ENCODE measurements around the gene CSK. TPM values are rescaled to one million over a fixed set of nuclear protein-coding genes. Genes with fewer than 3 reads are reported as not detected.
A peak's percentile ranks its signal among the peaks of the same experiment; 100 is the strongest.

CSK gene
- total RNA-seq, 2 experiments from 2014 or later, result 315 to 348 TPM

DNA sequence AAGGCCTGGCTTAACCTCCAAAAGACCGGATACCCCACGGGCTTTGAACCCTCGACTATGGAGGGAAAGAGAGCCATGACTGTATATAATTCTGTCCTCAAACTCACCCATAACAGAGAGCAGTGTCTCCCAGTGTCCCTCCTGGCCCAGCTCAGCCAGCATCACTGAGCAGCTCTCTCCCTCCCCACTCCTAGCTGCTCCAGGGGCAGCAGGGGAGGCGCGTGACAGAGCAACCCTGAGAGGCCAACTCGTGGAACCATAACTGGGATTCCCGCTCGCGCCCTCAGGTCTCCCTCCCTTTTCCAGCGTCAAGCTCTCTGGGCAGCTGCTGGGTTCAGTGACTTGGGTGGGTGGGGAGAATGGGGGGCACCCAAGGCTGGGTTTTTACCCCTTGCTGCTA lies 44.0 kb downstream of the CSK start:
- Mint-ChIP-seq H3K27me3 (peaks cover 24% of the 10 kb centered on the region), H3K27ac (no peak overlapping the region), H3K9me3 (no peaks in the 10 kb centered on the region), H3K36me3 (ENCODE audit: low read depth) (no peaks in the 10 kb centered on the region), H3K4me3 (no peak overlapping the region), H3K4me1 (peaks cover 10% of the 10 kb centered on the region)
- DNase-seq, result no peak
- POLR2A ChIA-PET, result no interaction called here
- CTCF ChIA-PET, result interaction anchor here (0.6 to 1.7 kb wide), 7 partner anchors 11 to 76 kb away, joined by 3 to 5 read pairs (median 4); partner anchors contain the start of gene CSK

DNA sequence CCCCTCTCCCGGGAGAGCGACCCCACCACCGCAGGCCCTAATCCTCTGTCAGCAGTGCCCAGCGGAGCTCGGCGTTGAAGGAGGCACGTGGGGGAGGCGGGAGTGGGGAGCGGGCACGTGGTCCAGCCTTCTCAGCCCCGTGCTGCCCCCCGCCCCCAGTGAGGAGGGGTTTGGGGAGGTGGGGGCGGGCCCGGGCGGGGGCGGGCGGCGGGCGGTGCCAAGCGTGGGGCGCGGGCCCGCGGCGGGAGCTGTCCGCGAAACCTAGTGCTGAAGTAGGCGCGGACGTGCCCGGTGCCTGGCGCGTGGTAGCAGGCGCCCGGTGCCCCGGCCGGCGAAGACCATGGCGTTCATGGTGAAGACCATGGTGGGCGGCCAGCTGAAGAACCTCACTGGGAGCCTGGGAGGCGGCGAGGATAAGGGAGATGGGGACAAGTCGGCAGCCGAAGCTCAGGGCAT lies 44.5 kb downstream of the CSK start, which contains the start of gene CPLX3:
Gene CPLX3 (plus strand): TSS at position 264 of the 456 bp plus-strand sequence. CDS start 77 bp downstream, at position 341.
- Mint-ChIP-seq H3K27ac (no peak within 1 kb of the TSS), H3K4me3 (no peak within 1 kb of the TSS), H3K4me1 (peaks cover 10% of the 10 kb centered on the region), H3K27me3 (peaks cover 24% of the 10 kb centered on the region), H3K9me3 (no peaks in the 10 kb centered on the region), H3K36me3 (ENCODE audit: low read depth) (no peaks in the 10 kb centered on the region)
- ChIA-PET POLR2A (no interaction called here), CTCF (interaction anchor here (0.8 to 1.7 kb wide), 4 partner anchors 32 to 75 kb away, joined by 3 to 5 read pairs (median 4); partner anchors contain the start of gene CSK)
- peak; percentile 64 for DNase-seq

DNA sequence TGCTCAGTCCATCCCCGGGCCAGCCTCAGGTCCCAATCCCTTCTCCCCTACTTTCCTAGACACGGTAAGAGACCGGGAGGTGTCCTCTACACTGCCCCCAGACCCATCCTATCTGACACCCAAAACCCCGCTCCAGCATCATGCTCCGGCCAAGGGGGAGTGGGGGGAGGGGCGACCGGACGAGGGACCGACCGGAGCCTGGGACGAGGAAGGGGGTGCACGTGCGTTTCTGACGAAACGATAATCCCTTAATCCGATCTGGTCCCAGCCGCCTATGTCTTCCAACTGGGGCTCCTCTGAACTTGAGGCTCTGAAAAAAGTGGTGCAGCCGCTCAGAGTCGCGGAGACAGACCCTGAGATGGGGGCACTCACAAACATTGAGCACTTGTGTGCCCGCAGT lies 45.0 kb downstream of the CSK start:
- no peaks in the 10 kb centered on the region for H3K36me3 Mint-ChIP-seq (ENCODE audit: low read depth)
- no peak overlapping the region for H3K27ac Mint-ChIP-seq
- POLR2A ChIA-PET, result no interaction called here
- H3K4me1 Mint-ChIP-seq, result peaks cover 10% of the 10 kb centered on the region
- no peak overlapping the region for H3K4me3 Mint-ChIP-seq
- H3K27me3 Mint-ChIP-seq, result peaks cover 24% of the 10 kb centered on the region
- CTCF ChIA-PET, result interaction anchor here (0.8 to 2.1 kb wide), 5 partner anchors 10 to 75 kb away, joined by 4 to 7 read pairs (median 5); partner anchors contain the start of gene CSK
- no peaks in the 10 kb centered on the region for H3K9me3 Mint-ChIP-seq
- no peak for DNase-seq

DNA sequence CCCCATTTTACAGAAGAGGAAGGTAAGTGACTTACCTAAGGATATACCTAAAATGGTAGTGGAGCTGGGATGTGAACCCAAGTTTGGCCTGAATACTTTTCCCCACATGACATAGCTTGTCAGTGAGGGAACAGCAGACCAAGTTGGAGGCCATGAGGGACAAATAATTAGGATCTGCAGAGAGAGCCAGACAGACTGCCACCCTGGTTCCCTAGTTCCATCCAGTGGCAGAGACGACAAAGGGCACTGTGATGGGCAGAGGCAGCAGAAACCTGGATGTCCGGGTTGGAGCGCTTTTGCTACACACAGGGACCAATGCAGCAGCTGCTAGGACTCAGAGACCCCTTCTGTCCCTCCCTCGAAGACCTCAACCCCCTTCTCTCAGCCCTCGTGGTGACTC lies 45.7 kb downstream of the CSK start:
- no peaks in the 10 kb centered on the region for H3K36me3 Mint-ChIP-seq (ENCODE audit: low read depth)
- H3K27ac Mint-ChIP-seq, result no peak overlapping the region
- peaks cover 10% of the 10 kb centered on the region for H3K4me1 Mint-ChIP-seq
- H3K9me3 Mint-ChIP-seq, result no peaks in the 10 kb centered on the region
- peaks cover 24% of the 10 kb centered on the region for H3K27me3 Mint-ChIP-seq
- ChIA-PET CTCF (interaction anchor here (0.7 to 2.1 kb wide), 6 partner anchors 9 to 61 kb away, joined by 3 to 7 read pairs (median 4); partner anchors contain the start of gene CSK), POLR2A (no interaction called here)
- no peak overlapping the region for H3K4me3 Mint-ChIP-seq
- DNase-seq, result no peak

DNA sequence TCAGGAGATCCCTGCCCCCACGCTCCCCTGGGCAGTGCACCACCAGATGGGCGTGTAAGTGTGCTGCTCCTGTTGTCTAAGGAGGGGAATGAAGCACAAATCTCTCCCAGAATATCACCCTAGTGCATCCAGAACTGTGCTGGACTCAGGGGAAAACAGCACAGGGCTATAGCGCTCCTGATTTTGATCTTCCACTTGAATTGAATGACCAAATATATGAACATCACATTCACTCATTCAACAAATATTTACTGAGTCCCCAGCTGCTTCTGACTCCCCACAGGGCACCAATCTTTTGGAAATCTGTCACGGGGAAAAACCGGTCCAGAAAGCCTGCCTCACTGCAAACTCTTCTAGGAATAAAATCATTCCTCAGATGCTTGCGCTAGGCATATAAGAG lies 47.0 kb downstream of the CSK start:
- Mint-ChIP-seq H3K36me3 (ENCODE audit: low read depth) (no peaks in the 10 kb centered on the region), H3K9me3 (no peaks in the 10 kb centered on the region), H3K4me3 (no peak overlapping the region), H3K27me3 (peaks cover 24% of the 10 kb centered on the region), H3K4me1 (peaks cover 10% of the 10 kb centered on the region), H3K27ac (no peak overlapping the region)
- ChIA-PET CTCF (interaction anchor here (0.6 to 2.1 kb wide), 5 partner anchors 12 to 52 kb away, joined by 3 to 7 read pairs (median 3); no protein-coding TSS in a partner anchor), POLR2A (interaction anchor here (0.6 kb wide), 2 partner anchors 18 to 279 kb away, joined by 3 read pairs; no protein-coding TSS in a partner anchor)
- DNase-seq, result no peak

DNA sequence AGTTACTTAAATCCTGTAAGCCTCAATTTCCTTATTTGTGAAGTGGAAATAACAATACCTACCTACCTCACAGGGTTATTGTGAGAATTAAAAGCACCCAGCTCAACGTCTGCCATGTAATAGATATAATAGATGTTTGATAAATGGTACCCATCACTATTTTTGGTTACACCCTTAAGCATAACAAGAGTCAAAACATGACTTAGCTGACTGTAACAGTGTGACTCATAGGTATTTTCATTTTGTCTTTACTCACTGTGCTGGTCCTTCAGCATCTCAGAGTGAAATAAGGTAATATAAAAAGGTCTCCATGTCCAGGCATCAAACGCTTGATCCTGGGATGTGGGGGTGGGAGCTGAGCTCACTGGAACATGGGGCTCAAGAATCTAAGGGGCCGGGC lies 47.6 kb downstream of the CSK start:
- no peak for DNase-seq
- Mint-ChIP-seq H3K27ac (no peak overlapping the region), H3K4me1 (peaks cover 10% of the 10 kb centered on the region), H3K36me3 (ENCODE audit: low read depth) (no peaks in the 10 kb centered on the region), H3K27me3 (peaks cover 24% of the 10 kb centered on the region), H3K9me3 (no peaks in the 10 kb centered on the region), H3K4me3 (no peak overlapping the region)
- POLR2A ChIA-PET, result interaction anchor here (0.6 kb wide), 2 partner anchors 19 to 280 kb away, joined by 3 read pairs; no protein-coding TSS in a partner anchor
- CTCF ChIA-PET, result interaction anchor here (0.9 to 2.1 kb wide), 4 partner anchors 15 to 58 kb away, joined by 3 to 7 read pairs (median 5); no protein-coding TSS in a partner anchor

DNA sequence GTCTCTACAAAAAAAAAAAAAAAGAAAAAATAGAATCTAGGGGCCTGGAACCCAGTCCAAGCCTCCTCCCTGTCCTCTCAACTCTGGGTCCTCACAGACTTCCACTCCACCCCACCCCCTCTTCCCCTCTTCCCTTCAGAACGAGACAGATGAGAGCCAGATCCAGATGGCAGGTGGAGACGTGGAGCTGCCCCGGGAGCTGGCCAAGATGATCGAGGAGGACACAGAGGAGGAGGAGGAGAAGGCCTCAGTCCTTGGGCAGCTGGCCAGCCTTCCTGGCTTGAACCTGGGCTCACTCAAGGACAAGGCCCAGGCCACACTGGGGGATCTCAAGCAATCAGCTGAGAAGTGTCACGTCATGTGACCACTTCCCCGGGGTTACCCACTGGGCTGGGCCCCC lies 48.1 kb downstream of the CSK start:
- Mint-ChIP-seq H3K27me3 (peaks cover 20% of the 10 kb centered on the region), H3K27ac (no peak overlapping the region), H3K4me1 (peaks cover 10% of the 10 kb centered on the region), H3K9me3 (no peaks in the 10 kb centered on the region), H3K4me3 (no peak overlapping the region), H3K36me3 (ENCODE audit: low read depth) (no peaks in the 10 kb centered on the region)
- ChIA-PET POLR2A (no interaction called here), CTCF (interaction anchor here (0.6 to 2.1 kb wide), 7 partner anchors 15 to 121 kb away, joined by 3 to 7 read pairs (median 4); no protein-coding TSS in a partner anchor)
- no peak for DNase-seq

DNA sequence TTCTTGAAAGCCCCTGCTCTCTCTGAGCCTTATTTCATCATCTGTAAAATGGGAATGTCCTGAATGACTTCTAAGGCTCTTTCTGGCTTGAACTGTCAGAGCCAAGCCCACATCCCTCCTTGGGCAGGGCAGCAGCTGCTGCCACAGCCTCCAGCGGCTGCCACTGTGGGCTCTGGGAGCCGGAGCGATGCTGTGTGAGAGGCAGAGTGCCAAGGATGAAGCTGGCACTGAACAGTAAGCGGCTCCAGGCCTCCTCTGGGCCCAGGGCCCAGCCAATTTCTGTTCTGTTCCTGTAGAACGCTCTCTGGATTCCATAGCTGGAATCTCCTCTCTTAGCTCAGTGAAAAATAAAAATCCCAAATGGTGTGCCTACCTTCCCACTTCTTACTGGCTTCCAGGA lies 49.0 kb downstream of the CSK start:
- no peak overlapping the region for H3K27ac Mint-ChIP-seq
- H3K4me3 Mint-ChIP-seq, result no peak overlapping the region
- DNase-seq, result no peak
- H3K9me3 Mint-ChIP-seq, result no peaks in the 10 kb centered on the region
- ChIA-PET POLR2A (no interaction called here), CTCF (interaction anchor here (1.0 to 2.1 kb wide), 3 partner anchors 14 to 120 kb away, joined by 3 to 7 read pairs (median 4); no protein-coding TSS in a partner anchor)
- H3K36me3 Mint-ChIP-seq (ENCODE audit: low read depth), result no peaks in the 10 kb centered on the region
- H3K4me1 Mint-ChIP-seq, result peaks cover 10% of the 10 kb centered on the region
- peaks cover 16% of the 10 kb centered on the region for H3K27me3 Mint-ChIP-seq

DNA sequence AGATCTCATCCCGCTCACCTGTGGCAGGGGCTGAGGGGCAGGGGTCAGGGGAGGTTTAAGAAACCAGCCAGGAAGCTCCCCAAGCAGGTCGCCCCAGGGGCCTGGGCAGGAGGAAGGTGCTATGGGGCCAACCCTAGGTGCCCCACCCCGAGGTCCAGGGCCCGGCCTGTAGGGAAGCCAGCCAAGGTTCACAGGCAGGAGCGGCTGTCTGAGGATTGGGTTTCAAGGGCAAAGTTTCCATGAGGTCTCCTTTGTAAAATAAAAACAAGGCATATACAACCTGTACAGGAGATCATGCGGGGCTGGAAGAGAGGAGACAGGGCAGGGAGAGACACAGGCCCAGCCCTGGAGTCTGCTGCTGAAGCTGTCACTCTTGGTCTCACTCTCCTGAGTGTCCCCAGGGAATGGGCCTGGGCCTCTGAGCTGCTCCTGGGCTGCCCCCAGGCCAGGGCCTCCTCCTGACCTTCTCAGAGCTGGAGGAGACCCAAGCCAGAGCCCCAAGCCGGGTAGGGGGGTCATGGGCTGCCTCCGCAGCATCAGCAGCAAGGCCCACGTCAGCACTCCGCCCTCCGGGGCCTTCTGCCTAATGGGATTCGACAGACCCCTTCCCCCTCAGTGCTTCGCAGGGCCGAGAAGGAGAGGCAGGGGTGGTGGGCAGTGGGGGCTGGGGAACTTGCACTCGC lies 50.1 kb downstream of the CSK start:
- CTCF ChIA-PET, result interaction anchor here (2.1 to 2.4 kb wide), 2 partner anchors 10 to 13 kb away, joined by 5 to 7 read pairs; no protein-coding TSS in a partner anchor
- peaks cover 6% of the 10 kb centered on the region for H3K4me1 Mint-ChIP-seq
- no peak overlapping the region for H3K4me3 Mint-ChIP-seq
- no peaks in the 10 kb centered on the region for H3K36me3 Mint-ChIP-seq (ENCODE audit: low read depth)
- H3K27me3 Mint-ChIP-seq, result peaks cover 14% of the 10 kb centered on the region
- POLR2A ChIA-PET, result no interaction called here
- H3K9me3 Mint-ChIP-seq, result no peaks in the 10 kb centered on the region
- H3K27ac Mint-ChIP-seq, result no peak overlapping the region
- DNase-seq, result no peak

DNA sequence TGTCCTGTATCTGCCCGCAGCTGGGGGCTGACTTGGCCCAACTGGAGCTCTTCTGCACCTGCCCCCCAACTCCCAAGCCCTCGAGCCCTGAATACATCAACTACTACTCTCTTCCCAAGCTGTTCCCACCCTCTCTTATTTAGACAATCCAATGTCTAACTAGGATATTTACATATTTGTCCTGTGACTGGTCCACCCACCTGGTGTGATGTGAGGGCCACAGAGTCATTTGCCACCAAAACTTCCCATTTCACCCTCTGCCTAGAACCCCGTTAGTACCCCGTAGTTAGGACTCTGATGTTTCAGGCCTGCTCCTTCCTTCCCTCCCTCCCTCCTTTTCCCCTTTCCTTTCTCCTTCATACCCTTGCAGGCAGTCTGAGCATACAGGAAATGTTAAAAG lies 50.9 kb downstream of the CSK start:
- ChIA-PET POLR2A (no interaction called here), CTCF (interaction anchor here (1.0 to 2.4 kb wide), 5 partner anchors 9 to 73 kb away, joined by 3 to 5 read pairs (median 3); partner anchors contain the start of gene FAM219B)
- no peak for DNase-seq
- Mint-ChIP-seq H3K36me3 (ENCODE audit: low read depth) (no peaks in the 10 kb centered on the region), H3K27ac (no peak overlapping the region), H3K4me1 (peaks cover 5% of the 10 kb centered on the region), H3K4me3 (no peak overlapping the region), H3K27me3 (peaks cover 7% of the 10 kb centered on the region), H3K9me3 (no peaks in the 10 kb centered on the region)

DNA sequence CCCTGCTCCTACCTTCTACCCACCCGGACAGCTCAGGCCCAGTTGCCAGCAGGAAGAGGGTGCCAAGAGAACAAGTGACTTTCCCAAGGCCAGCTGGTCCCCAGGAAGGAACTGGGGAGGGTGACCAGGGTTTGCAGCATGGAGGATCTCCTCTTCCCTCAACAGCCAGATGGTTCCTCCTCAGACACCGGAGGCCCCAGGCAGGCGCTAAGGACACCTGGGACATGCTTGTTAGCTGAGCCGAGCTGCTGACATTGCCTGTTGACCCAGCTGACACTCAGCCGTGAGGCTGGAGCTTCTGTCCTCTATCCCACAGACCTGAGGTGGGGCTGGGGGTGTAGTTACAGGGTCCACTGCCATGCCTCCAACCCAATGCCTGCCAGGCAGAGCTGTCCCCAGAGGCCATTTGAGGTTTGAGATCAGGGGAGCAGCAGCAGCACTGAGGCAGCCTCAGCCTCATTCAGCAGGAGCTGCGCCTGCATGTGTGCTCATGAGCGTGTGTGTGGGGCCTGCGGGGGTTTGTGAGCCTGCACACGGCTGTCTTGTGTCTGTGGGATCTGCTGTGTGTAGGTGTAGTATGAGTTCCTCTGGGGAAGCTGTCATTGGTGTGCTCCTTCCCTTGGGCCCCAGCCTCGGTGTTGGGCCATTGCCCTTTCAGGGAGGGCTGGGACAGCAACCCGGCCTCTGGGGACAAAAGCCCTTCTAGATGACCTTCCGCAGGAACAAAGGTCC lies 51.7 kb downstream of the CSK start:
- H3K4me3 Mint-ChIP-seq, result no peak overlapping the region
- ChIA-PET CTCF (interaction anchor here (0.6 to 2.4 kb wide), 8 partner anchors 9 to 690 kb away, joined by 3 to 7 read pairs (median 3); partner anchors contain the start of gene FAM219B), POLR2A (no interaction called here)
- no peaks in the 10 kb centered on the region for H3K36me3 Mint-ChIP-seq (ENCODE audit: low read depth)
- peaks cover 4% of the 10 kb centered on the region for H3K27me3 Mint-ChIP-seq
- DNase-seq, result no peak
- H3K27ac Mint-ChIP-seq, result no peak overlapping the region
- peaks cover 5% of the 10 kb centered on the region for H3K4me1 Mint-ChIP-seq
- H3K9me3 Mint-ChIP-seq, result no peaks in the 10 kb centered on the region

DNA sequence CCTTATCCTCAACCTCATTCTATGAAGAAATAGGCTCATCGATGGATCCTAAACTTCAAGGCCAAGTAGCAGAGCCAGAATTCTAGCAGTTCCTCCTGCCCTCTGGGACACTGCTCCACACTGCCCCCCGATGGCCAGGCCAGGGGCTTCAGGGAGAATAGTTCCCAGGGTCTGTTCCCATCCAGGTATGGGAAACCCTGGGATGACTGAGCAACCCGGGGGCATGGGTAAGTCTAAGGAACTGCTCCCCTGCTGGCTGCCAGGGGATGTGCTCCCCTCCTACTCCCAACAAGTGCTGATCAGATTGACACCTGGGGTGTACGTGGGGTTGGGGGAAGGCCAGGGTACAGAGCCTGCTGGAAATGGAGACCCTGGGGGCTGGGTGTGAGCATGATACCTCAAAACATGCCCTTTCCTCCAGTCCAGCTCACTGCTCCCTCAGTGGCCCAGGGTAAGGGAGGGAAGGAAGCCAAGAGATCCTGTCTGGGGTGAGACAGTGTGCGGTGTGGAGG lies 53.5 kb downstream of the CSK start:
- H3K36me3 Mint-ChIP-seq (ENCODE audit: low read depth), result peaks cover 1% of the 10 kb centered on the region

More for the DNA sequence above, 53.5 kb downstream of the CSK start:
- DNase-seq, result peak; percentile 49
- H3K4me3 Mint-ChIP-seq, result no peak overlapping the region
- POLR2A ChIA-PET, result no interaction called here
- H3K27me3 Mint-ChIP-seq, result no peaks in the 10 kb centered on the region
- H3K9me3 Mint-ChIP-seq, result no peaks in the 10 kb centered on the region
- CTCF ChIA-PET, result interaction anchor here (0.7 to 1.7 kb wide), 7 partner anchors 10 to 67 kb away, joined by 3 to 6 read pairs (median 5); no protein-coding TSS in a partner anchor
- no peak overlapping the region for H3K27ac Mint-ChIP-seq
- H3K4me1 Mint-ChIP-seq, result no peaks in the 10 kb centered on the region
